Suprapubic skin (tissue), 3 donors: ENCODE data around the gene MAP4K3.

ENCODE experiments used
- EP300 ChIP-seq: sonication (generic); formaldehyde crosslinking; IDR thresholded peaks from one replicate; pipeline ENCODE4 v1.6.1; 2017; ENCODE audit warnings: antibody characterized with exemption
- TF ChIP-seq, protein P1 (sequence below), 2 donors: fragments of 200-600 bp in 1 of 2; fragments of 450-650 bp in 1 of 2; sonication (generic) in 1 of 2; IDR thresholded peaks; one replicate each; pipeline ENCODE4 v1.5.1; 2016 to 2019; ENCODE audit warnings: antibody characterized with exemption in 2 of 2, mild to moderate bottlenecking in 1 of 2, moderate library complexity in 1 of 2

DNA sequence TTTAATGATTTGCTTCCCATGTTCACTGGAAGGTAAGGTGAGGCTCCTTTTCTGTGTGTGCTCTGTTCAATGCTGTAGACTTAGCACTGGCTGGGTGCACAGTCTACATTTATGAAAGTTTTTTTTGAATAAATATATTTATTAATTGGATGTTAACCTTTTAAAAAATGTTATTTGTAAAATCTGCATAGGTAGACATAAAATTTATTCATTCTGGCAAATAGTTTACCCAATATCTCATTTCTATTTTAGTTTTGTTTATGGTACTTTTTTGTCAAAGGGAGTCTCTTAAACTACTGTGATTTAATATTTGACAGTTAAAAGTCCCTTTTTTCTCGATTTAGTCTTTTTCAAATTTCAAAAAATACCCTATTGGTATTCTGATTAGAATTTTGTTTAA is 213.2 kb downstream of the MAP4K3 start:
- TF ChIP-seq, protein P1, sequence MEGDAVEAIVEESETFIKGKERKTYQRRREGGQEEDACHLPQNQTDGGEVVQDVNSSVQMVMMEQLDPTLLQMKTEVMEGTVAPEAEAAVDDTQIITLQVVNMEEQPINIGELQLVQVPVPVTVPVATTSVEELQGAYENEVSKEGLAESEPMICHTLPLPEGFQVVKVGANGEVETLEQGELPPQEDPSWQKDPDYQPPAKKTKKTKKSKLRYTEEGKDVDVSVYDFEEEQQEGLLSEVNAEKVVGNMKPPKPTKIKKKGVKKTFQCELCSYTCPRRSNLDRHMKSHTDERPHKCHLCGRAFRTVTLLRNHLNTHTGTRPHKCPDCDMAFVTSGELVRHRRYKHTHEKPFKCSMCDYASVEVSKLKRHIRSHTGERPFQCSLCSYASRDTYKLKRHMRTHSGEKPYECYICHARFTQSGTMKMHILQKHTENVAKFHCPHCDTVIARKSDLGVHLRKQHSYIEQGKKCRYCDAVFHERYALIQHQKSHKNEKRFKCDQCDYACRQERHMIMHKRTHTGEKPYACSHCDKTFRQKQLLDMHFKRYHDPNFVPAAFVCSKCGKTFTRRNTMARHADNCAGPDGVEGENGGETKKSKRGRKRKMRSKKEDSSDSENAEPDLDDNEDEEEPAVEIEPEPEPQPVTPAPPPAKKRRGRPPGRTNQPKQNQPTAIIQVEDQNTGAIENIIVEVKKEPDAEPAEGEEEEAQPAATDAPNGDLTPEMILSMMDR (IDR thresholded peaks at IDR 0.05): no peak
- no peak for TF ChIP-seq EP300
